Osteocyte (in vitro differentiated cells): ENCODE data around the gene VSNL1. TPM values are rescaled to one million over a fixed set of nuclear protein-coding genes. Genes with fewer than 3 reads are reported as not detected.

Experiments used
- DNase-seq: peaks from one replicate; pipeline ENCODE4 v3.0.0; 2021; ENCODE audit warnings: mixed read lengths; ENCODE audit not compliant: unreplicated experiment; ENCODE audit errors: extremely low spot score
- H3K27ac Mint-ChIP-seq: one replicate; pipeline ENCODE4 v1.8.0; 2021; ENCODE audit warnings: mild to moderate bottlenecking, mixed read lengths; ENCODE audit not compliant: unreplicated experiment
- H3K27me3 Mint-ChIP-seq: one replicate; pipeline ENCODE4 v1.8.0; 2021; ENCODE audit warnings: mixed read lengths; ENCODE audit not compliant: unreplicated experiment
- H3K36me3 Mint-ChIP-seq: one replicate; pipeline ENCODE4 v1.8.0; 2021; ENCODE audit warnings: mixed read lengths; ENCODE audit not compliant: unreplicated experiment
- H3K4me1 Mint-ChIP-seq: one replicate; pipeline ENCODE4 v1.8.0; 2021; ENCODE audit warnings: mixed read lengths; ENCODE audit not compliant: unreplicated experiment
- H3K4me3 Mint-ChIP-seq: one replicate; pipeline ENCODE4 v1.8.0; 2021; ENCODE audit warnings: mild to moderate bottlenecking, moderate library complexity, mixed read lengths; ENCODE audit not compliant: unreplicated experiment
- H3K9me3 Mint-ChIP-seq: one replicate; pipeline ENCODE4 v1.8.0; 2021; ENCODE audit warnings: mixed read lengths; ENCODE audit not compliant: unreplicated experiment
- total RNA-seq: library from RNA; stranded (reverse); gene quantifications from 2 replicates; pipeline ENCODE4 v1.2.1, GENCODE V29; 2021
- TF ChIP-seq, protein P1 (sequence below): fragments of 200-600 bp; sonication (generic); IDR thresholded peaks from 2 replicates; pipeline ENCODE4 v1.5.0; 2021; ENCODE audit warnings: antibody characterized with exemption, mild to moderate bottlenecking, moderate library complexity

Gene VSNL1
- total RNA-seq, 1 donor from 2014 or later, result not detected

DNA sequence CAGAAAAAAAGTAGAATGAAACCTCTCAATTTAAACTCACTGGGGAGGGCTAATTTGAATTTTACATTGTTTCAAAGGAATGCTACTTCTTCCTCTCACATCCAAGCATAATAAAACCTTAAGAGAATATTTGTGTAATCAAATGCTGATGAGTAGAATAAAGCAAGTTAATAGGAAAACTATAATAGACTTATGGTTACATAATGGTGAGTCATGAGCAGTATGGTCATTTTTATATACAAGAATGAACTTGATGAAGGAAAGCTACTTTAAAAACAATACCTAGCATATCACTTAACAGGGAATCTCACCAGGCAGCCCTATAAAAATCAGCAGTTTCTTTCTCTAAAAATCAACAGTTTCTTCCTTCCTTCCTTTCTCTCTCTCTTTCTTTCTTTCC, 80.3 kb downstream of the VSNL1 start:
- TF ChIP-seq, protein P1, sequence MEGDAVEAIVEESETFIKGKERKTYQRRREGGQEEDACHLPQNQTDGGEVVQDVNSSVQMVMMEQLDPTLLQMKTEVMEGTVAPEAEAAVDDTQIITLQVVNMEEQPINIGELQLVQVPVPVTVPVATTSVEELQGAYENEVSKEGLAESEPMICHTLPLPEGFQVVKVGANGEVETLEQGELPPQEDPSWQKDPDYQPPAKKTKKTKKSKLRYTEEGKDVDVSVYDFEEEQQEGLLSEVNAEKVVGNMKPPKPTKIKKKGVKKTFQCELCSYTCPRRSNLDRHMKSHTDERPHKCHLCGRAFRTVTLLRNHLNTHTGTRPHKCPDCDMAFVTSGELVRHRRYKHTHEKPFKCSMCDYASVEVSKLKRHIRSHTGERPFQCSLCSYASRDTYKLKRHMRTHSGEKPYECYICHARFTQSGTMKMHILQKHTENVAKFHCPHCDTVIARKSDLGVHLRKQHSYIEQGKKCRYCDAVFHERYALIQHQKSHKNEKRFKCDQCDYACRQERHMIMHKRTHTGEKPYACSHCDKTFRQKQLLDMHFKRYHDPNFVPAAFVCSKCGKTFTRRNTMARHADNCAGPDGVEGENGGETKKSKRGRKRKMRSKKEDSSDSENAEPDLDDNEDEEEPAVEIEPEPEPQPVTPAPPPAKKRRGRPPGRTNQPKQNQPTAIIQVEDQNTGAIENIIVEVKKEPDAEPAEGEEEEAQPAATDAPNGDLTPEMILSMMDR, result no peak
- no peak for DNase-seq
- Mint-ChIP-seq H3K4me1 (no peaks in the 10 kb centered on the region), H3K27me3 (peaks cover 3% of the 10 kb centered on the region), H3K9me3 (no peaks in the 10 kb centered on the region), H3K36me3 (no peaks in the 10 kb centered on the region), H3K4me3 (no peak overlapping the region), H3K27ac (no peak overlapping the region)

DNA sequence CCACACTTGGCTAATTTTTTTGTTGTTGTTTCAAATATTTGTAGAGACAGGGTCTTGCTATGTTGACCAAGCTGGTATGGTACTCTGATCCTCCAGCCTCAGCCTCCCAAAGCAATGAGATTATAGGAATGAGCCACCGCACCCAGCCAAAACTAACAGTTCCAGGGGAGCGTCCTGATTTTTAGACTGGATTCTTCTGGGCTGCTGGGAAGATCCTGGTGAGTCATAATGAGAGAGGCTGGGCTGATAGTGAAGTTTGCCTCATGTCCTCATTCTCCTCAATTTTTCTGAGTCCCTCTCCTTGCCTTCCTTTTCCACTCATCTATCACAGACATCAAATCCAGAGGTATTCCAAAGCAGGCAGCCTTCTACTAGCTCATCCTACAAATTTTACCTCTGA, 81.3 kb downstream of the VSNL1 start:
- Mint-ChIP-seq H3K27ac (no peak overlapping the region), H3K9me3 (no peaks in the 10 kb centered on the region), H3K36me3 (no peaks in the 10 kb centered on the region), H3K27me3 (peaks cover 3% of the 10 kb centered on the region), H3K4me3 (no peak overlapping the region), H3K4me1 (no peaks in the 10 kb centered on the region)
- TF ChIP-seq, protein P1, result no peak
- no peak for DNase-seq

DNA sequence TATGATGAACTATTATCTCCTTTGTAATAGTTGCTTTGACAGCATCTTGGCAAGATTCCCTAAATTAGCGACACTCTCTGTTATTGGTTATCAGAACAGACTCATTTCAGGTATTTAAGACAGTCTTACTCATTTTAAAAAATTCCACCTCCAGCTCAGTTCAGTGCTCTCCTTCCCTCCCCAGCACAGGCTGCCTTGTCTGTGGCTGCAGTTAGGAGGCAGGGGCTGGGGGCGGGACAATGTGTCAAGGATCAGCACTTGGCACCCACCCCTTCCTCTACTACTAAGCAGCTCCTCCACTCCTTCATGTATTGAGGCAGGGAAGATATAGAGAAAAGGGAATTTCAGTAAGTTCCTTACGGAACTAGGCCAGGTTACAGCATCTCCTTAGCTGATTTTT, 85.0 kb downstream of the VSNL1 start:
- H3K4me3 Mint-ChIP-seq, result no peak overlapping the region
- TF ChIP-seq, protein P1, result no peak
- DNase-seq, result no peak
- H3K36me3 Mint-ChIP-seq, result no peaks in the 10 kb centered on the region
- no peaks in the 10 kb centered on the region for H3K4me1 Mint-ChIP-seq
- H3K9me3 Mint-ChIP-seq, result no peaks in the 10 kb centered on the region
- peaks cover 3% of the 10 kb centered on the region for H3K27me3 Mint-ChIP-seq
- no peak overlapping the region for H3K27ac Mint-ChIP-seq

DNA sequence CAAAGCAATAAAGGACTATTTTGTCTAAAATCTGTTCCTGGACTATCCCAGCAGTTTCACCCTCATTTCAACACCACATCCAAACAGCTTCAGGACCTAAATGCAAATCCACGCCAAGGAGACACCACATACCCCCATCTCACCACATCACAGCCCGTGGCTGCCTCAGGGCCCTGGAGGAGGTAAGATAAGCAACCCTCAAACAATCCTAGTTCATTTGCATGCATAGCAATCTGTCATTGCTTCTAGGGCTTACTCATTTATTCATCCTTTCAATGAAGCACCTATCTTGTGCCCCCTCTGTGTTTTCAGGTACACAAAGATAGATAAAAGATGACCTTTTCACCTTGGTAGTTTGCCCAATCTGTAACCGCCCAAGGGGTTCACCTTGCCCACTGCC, 86.5 kb downstream of the VSNL1 start:
- TF ChIP-seq, protein P1, result no peak
- no peak overlapping the region for H3K27ac Mint-ChIP-seq
- no peaks in the 10 kb centered on the region for H3K9me3 Mint-ChIP-seq
- DNase-seq, result no peak
- H3K4me1 Mint-ChIP-seq, result no peaks in the 10 kb centered on the region
- H3K4me3 Mint-ChIP-seq, result no peak overlapping the region
- H3K36me3 Mint-ChIP-seq, result no peaks in the 10 kb centered on the region
- peaks cover 3% of the 10 kb centered on the region for H3K27me3 Mint-ChIP-seq

DNA sequence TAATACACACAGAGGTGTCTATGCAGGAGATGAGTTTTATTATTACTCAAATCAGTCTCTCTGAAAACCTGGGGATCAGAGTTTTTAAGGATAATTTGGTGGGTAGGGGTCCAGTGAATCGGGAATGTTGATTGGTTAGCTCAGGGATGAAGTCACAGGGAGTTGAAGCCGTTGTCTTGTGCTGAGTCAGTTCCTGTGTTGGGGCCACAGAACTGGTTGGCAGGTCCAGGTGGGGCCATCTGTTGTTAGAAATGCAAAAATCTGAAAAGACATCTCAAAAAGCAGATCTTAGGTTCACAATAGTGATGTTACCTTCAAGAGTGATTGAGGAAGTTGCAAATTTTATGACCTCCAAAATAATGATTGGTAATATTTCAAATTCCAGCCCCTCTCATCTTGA, 86.9 kb downstream of the VSNL1 start:
- TF ChIP-seq, protein P1, result no peak
- H3K4me3 Mint-ChIP-seq, result no peak overlapping the region
- no peak for DNase-seq
- H3K4me1 Mint-ChIP-seq, result no peaks in the 10 kb centered on the region
- no peak overlapping the region for H3K27ac Mint-ChIP-seq
- H3K36me3 Mint-ChIP-seq, result no peaks in the 10 kb centered on the region
- peaks cover 3% of the 10 kb centered on the region for H3K27me3 Mint-ChIP-seq
- H3K9me3 Mint-ChIP-seq, result no peaks in the 10 kb centered on the region
